RPMI7951 (cell line): ENCODE measurements around the gene ZNF283. TPM values are rescaled to one million over a fixed set of nuclear protein-coding genes. Genes with fewer than 3 reads are reported as not detected.
A peak's percentile ranks its signal among the peaks of the same experiment; 100 is the strongest.
"Not testable (repeated sequence)": the region's sequence is repeated elsewhere in the genome, so short reads cannot be mapped to it uniquely, and the experiment has no call there.

ENCODE experiments used
- DNase-seq: peaks from one replicate; pipeline ENCODE4 v3.0.0-alpha.2; 2012; ENCODE audit warnings: low read depth
- total RNA-seq: library from RNA; depleted of rRNA; stranded (reverse); fragments of >200 nt; shearing (Covaris generic); gene quantifications from 2 replicates; pipeline ENCODE4 v1.2.3, GENCODE V29; 2014; rRNA removed

ZNF283 gene
- total RNA-seq, 1 experiment from 2014 or later = 9.4 TPM

- no peak for DNase-seq
These were observed 21.7 kb downstream of the ZNF283 start for GRCh38 chr19:43848821-43849220.

- DNase-seq = no peak
These were observed 31.1 kb downstream of the ZNF283 start for GRCh38 chr19:43858174-43858573.

GRCh38 chr19:43866923-43867322 is 39.8 kb downstream of the ZNF283 start:
- DNase-seq = not testable (repeated sequence)

- peak; percentile 52 for DNase-seq
These were observed 45.6 kb downstream of the ZNF283 start for GRCh38 chr19:43872547-43873336.

- DNase-seq = no peak
These were observed 53.4 kb downstream of the ZNF283 start for GRCh38 chr19:43880483-43880882.

- DNase-seq = no peak
These were observed 56.7 kb downstream of the ZNF283 start, which contains the start of gene ZNF404 for GRCh38 chr19:43883864-43884263. Gene ZNF404 (minus strand): TSS chr19:43883964.

GRCh38 chr19:43895727-43896308 is 68.7 kb downstream of the ZNF283 start:
- DNase-seq = no peak

Other genes starting within 250 kb of the ZNF283 start
- gene IRGQ, start 231.2 kb upstream of the ZNF283 start, total RNA-seq = 11.9 and 16.4 TPM in 2 replicates
- gene ZNF576, start 230.7 kb upstream of the ZNF283 start, total RNA-seq = 13.1 and 18.9 TPM in 2 replicates
- gene SRRM5, start 215.2 kb upstream of the ZNF283 start, total RNA-seq = 0.10 and 0.12 TPM in 2 replicates
- gene ZNF428, start 207.7 kb upstream of the ZNF283 start, total RNA-seq = 49.5 and 62.6 TPM in 2 replicates
- 2.5 and 3.8 TPM in 2 replicates for gene CADM4, start 187.5 kb upstream of the ZNF283 start, total RNA-seq
- gene PLAUR, start 157.2 kb upstream of the ZNF283 start, total RNA-seq = 426 and 458 TPM in 2 replicates
- gene IRGC, start 111.2 kb upstream of the ZNF283 start, total RNA-seq = not detected in 2 replicates
- gene SMG9, start 72.4 kb upstream of the ZNF283 start, total RNA-seq = 17.0 and 39.3 TPM in 2 replicates
- gene KCNN4, start 46.3 kb upstream of the ZNF283 start, total RNA-seq = 71.6 and 126 TPM in 2 replicates
- 0.24 and 0.59 TPM in 2 replicates for gene LYPD5, start 24.9 kb upstream of the ZNF283 start, total RNA-seq
- 1.2 and 1.4 TPM in 2 replicates for gene ZNF404, start 56.6 kb downstream of the ZNF283 start, total RNA-seq
- 14.3 and 20.1 TPM in 2 replicates for gene ZNF45, start 108.0 kb downstream of the ZNF283 start, total RNA-seq
- 5.2 TPM in 2 replicates for gene ZNF221, start 123.9 kb downstream of the ZNF283 start, total RNA-seq
- gene ZNF155, start 156.9 kb downstream of the ZNF283 start, total RNA-seq = 4.6 and 6.0 TPM in 2 replicates
- gene ZNF230, start 175.6 kb downstream of the ZNF283 start, total RNA-seq = 4.8 and 5.0 TPM in 2 replicates
- 4.8 and 6.2 TPM in 2 replicates for gene ZNF222, start 198.1 kb downstream of the ZNF283 start, total RNA-seq
- gene ZNF223, start 224.7 kb downstream of the ZNF283 start, total RNA-seq = 3.6 and 5.3 TPM in 2 replicates
- gene ZNF284, start 244.8 kb downstream of the ZNF283 start, total RNA-seq = 3.4 and 3.5 TPM in 2 replicates